Measurements from ENCODE around the gene FGGY. TPM values are rescaled to one million over a fixed set of nuclear protein-coding genes. Genes with fewer than 3 reads are reported as not detected.
"Not testable (repeated sequence)": the region's sequence is repeated elsewhere in the genome, so short reads cannot be mapped to it uniquely, and the experiment has no call there.

Gene FGGY
- total RNA-seq, 2 donors from 2014 or later: 12.4 to 17.9 TPM

- ATAC-seq (replicated peaks in 1 of 2) (no peak), DNase-seq (no peak)
- Mint-ChIP-seq H3K9me3 (no peaks in the 10 kb centered on the region), H3K27ac (no peak overlapping the region), H3K27me3 (ENCODE audit: low read depth) (no peaks in the 10 kb centered on the region), H3K4me3 (no peak overlapping the region), H3K36me3 (ENCODE audit: insufficient read depth in 2 of 2) (no peaks in the 10 kb centered on the region), H3K4me1 (ENCODE audit: low read depth) (no peaks in the 10 kb centered on the region)
These were observed 253.0 kb downstream of the FGGY start for GRCh38 chr1:59549903-59550302.

- Mint-ChIP-seq H3K4me1 (ENCODE audit: low read depth) (no peaks in the 10 kb centered on the region), H3K4me3 (no peak overlapping the region), H3K9me3 (no peaks in the 10 kb centered on the region), H3K36me3 (ENCODE audit: insufficient read depth in 2 of 2) (peaks cover 0 to 3% of the 10 kb centered on the region in 2 donors), H3K27ac (no peak overlapping the region), H3K27me3 (ENCODE audit: low read depth) (no peaks in the 10 kb centered on the region)
- DNase-seq: no peak
- no peak for ATAC-seq (replicated peaks in 1 of 2)
These were observed 255.1 kb downstream of the FGGY start for GRCh38 chr1:59552007-59552406.

- Mint-ChIP-seq H3K27ac (no peak overlapping the region), H3K4me3 (no peak overlapping the region), H3K36me3 (ENCODE audit: insufficient read depth in 2 of 2) (peaks cover 3 to 5% of the 10 kb centered on the region in 2 donors), H3K9me3 (peaks cover 3% of the 10 kb centered on the region in 2 donors), H3K4me1 (ENCODE audit: low read depth) (no peaks in the 10 kb centered on the region), H3K27me3 (ENCODE audit: low read depth) (no peaks in the 10 kb centered on the region)
- ATAC-seq (replicated peaks in 1 of 2) (no peak), DNase-seq (no peak)
These were observed 256.5 kb downstream of the FGGY start for GRCh38 chr1:59553371-59553770.

- Mint-ChIP-seq H3K4me1 (ENCODE audit: low read depth) (no peaks in the 10 kb centered on the region), H3K27ac (no peak overlapping the region), H3K9me3 (peaks cover 3 to 6% of the 10 kb centered on the region in 2 donors), H3K27me3 (ENCODE audit: low read depth) (no peaks in the 10 kb centered on the region), H3K36me3 (ENCODE audit: insufficient read depth in 2 of 2) (peaks cover 3 to 5% of the 10 kb centered on the region in 2 donors), H3K4me3 (no peak overlapping the region)
- ATAC-seq (replicated peaks in 1 of 2) (no peak), DNase-seq (no peak)
These were observed 257.2 kb downstream of the FGGY start for GRCh38 chr1:59554011-59554663.

- DNase-seq (no peak), ATAC-seq (replicated peaks in 1 of 2) (no peak)
- no peak overlapping the region for H3K27ac Mint-ChIP-seq
- H3K36me3 Mint-ChIP-seq (ENCODE audit: insufficient read depth in 2 of 2): peaks cover 3 to 5% of the 10 kb centered on the region in 2 donors
- no peaks in the 10 kb centered on the region for H3K27me3 Mint-ChIP-seq (ENCODE audit: low read depth)
- H3K9me3 Mint-ChIP-seq: peaks cover 3 to 7% of the 10 kb centered on the region in 2 donors
- H3K4me1 Mint-ChIP-seq (ENCODE audit: low read depth): no peaks in the 10 kb centered on the region
- H3K4me3 Mint-ChIP-seq: no peak overlapping the region
These were observed 257.9 kb downstream of the FGGY start for GRCh38 chr1:59554752-59555151.

- no peak overlapping the region for H3K27ac Mint-ChIP-seq
- peaks cover 3 to 5% of the 10 kb centered on the region in 2 donors for H3K36me3 Mint-ChIP-seq (ENCODE audit: insufficient read depth in 2 of 2)
- no peak overlapping the region for H3K4me3 Mint-ChIP-seq
- ATAC-seq (replicated peaks in 1 of 2): no peak
- H3K27me3 Mint-ChIP-seq (ENCODE audit: low read depth): no peaks in the 10 kb centered on the region
- no peak for DNase-seq
- peaks cover 4% of the 10 kb centered on the region for H3K4me1 Mint-ChIP-seq (ENCODE audit: low read depth)
- peaks cover 3 to 7% of the 10 kb centered on the region in 2 donors for H3K9me3 Mint-ChIP-seq
These were observed 259.5 kb downstream of the FGGY start for GRCh38 chr1:59556398-59556797.

GRCh38 chr1:59556802-59557548, 260.1 kb downstream of the FGGY start:
- Mint-ChIP-seq H3K36me3 (ENCODE audit: insufficient read depth in 2 of 2) (peaks cover 3 to 5% of the 10 kb centered on the region in 2 donors), H3K27ac (no peak overlapping the region), H3K27me3 (ENCODE audit: low read depth) (no peaks in the 10 kb centered on the region), H3K9me3 (peaks cover 3 to 7% of the 10 kb centered on the region in 2 donors), H3K4me3 (no peak overlapping the region), H3K4me1 (ENCODE audit: low read depth) (peaks cover 4% of the 10 kb centered on the region)
- DNase-seq: no peak
- ATAC-seq (replicated peaks in 1 of 2): no peak

- DNase-seq (no peak), ATAC-seq (replicated peaks in 1 of 2) (no peak)
- H3K4me3 Mint-ChIP-seq: no peak overlapping the region
- H3K27ac Mint-ChIP-seq: no peak overlapping the region
- peaks cover 3 to 7% of the 10 kb centered on the region in 2 donors for H3K9me3 Mint-ChIP-seq
- H3K4me1 Mint-ChIP-seq (ENCODE audit: low read depth): peaks cover 4% of the 10 kb centered on the region
- H3K36me3 Mint-ChIP-seq (ENCODE audit: insufficient read depth in 2 of 2): peaks cover 3 to 5% of the 10 kb centered on the region in 2 donors
- H3K27me3 Mint-ChIP-seq (ENCODE audit: low read depth): no peaks in the 10 kb centered on the region
These were observed 260.6 kb downstream of the FGGY start for GRCh38 chr1:59557549-59557885.

GRCh38 chr1:59558580-59558979, 261.7 kb downstream of the FGGY start:
- not testable (repeated sequence) for H3K27me3 Mint-ChIP-seq (ENCODE audit: low read depth); H3K36me3 Mint-ChIP-seq (ENCODE audit: insufficient read depth in 2 of 2); H3K27ac Mint-ChIP-seq; H3K4me1 Mint-ChIP-seq (ENCODE audit: low read depth); DNase-seq; ATAC-seq (replicated peaks in 1 of 2); H3K9me3 Mint-ChIP-seq; H3K4me3 Mint-ChIP-seq

GRCh38 chr1:59560807-59561450, 264.0 kb downstream of the FGGY start:
- Mint-ChIP-seq H3K4me1 (ENCODE audit: low read depth) (peaks cover 5% of the 10 kb centered on the region), H3K27me3 (ENCODE audit: low read depth) (no peaks in the 10 kb centered on the region), H3K36me3 (ENCODE audit: insufficient read depth in 2 of 2) (peaks cover 3 to 5% of the 10 kb centered on the region in 2 donors), H3K9me3 (peaks cover 3 to 7% of the 10 kb centered on the region in 2 donors), H3K4me3 (no peak overlapping the region), H3K27ac (no peak overlapping the region)
- no peak for ATAC-seq (replicated peaks in 1 of 2)
- no peak for DNase-seq

- Mint-ChIP-seq H3K4me3 (no peak overlapping the region), H3K27me3 (ENCODE audit: low read depth) (no peaks in the 10 kb centered on the region), H3K4me1 (ENCODE audit: low read depth) (peaks cover 11% of the 10 kb centered on the region), H3K9me3 (peaks cover 3 to 7% of the 10 kb centered on the region in 2 donors), H3K36me3 (ENCODE audit: insufficient read depth in 2 of 2) (peaks cover 2 to 3% of the 10 kb centered on the region in 2 donors), H3K27ac (no peak overlapping the region)
- DNase-seq (no peak), ATAC-seq (replicated peaks in 1 of 2) (no peak)
These were observed 264.9 kb downstream of the FGGY start for GRCh38 chr1:59561796-59562195.

- no peak overlapping the region for H3K4me3 Mint-ChIP-seq
- DNase-seq: no peak
- peaks cover 11% of the 10 kb centered on the region for H3K4me1 Mint-ChIP-seq (ENCODE audit: low read depth)
These were observed 267.4 kb downstream of the FGGY start for GRCh38 chr1:59564192-59564891.

More at GRCh38 chr1:59564192-59564891, 267.4 kb downstream of the FGGY start:
- peaks cover 0 to 1% of the 10 kb centered on the region in 2 donors for H3K9me3 Mint-ChIP-seq
- no peaks in the 10 kb centered on the region for H3K36me3 Mint-ChIP-seq (ENCODE audit: insufficient read depth in 2 of 2)
- no peak for ATAC-seq (replicated peaks in 1 of 2)
- no peak overlapping the region for H3K27ac Mint-ChIP-seq
- no peaks in the 10 kb centered on the region for H3K27me3 Mint-ChIP-seq (ENCODE audit: low read depth)
